NCI-H2227 treated with DMSO at 0.1 percent for 48 hours (cell line): Measurements from ENCODE around the gene SEC22C.

Source experiments
- DNase-seq: peaks from one replicate; lab custom pipeline; 2025; lab: John Stamatoyannopoulos, UW

Gene SEC22C

GRCh38 chr3:42533161-42533897, 48.4 kb downstream of the SEC22C start:
- no peak for DNase-seq

- no peak for DNase-seq
These were observed 49.5 kb downstream of the SEC22C start for GRCh38 chr3:42532229-42532628.

- DNase-seq: no peak
These were observed 50.3 kb downstream of the SEC22C start for GRCh38 chr3:42531470-42531869.

GRCh38 chr3:42530073-42530472, 51.7 kb downstream of the SEC22C start:
- no peak for DNase-seq

- DNase-seq: no peak
These were observed 52.3 kb downstream of the SEC22C start for GRCh38 chr3:42529468-42529867.

- DNase-seq: no peak
These were observed 54.3 kb downstream of the SEC22C start for GRCh38 chr3:42527368-42527917.

GRCh38 chr3:42526616-42527367, 55.0 kb downstream of the SEC22C start:
- DNase-seq: no peak

GRCh38 chr3:42525736-42526345, 55.9 kb downstream of the SEC22C start:
- no peak for DNase-seq

- no peak for DNase-seq
These were observed 56.6 kb downstream of the SEC22C start for GRCh38 chr3:42525212-42525611.

GRCh38 chr3:42524751-42525150, 57.0 kb downstream of the SEC22C start:
- DNase-seq: no peak

GRCh38 chr3:42520906-42521305, 60.9 kb downstream of the SEC22C start:
- DNase-seq: no peak

GRCh38 chr3:42520336-42520735, 61.4 kb downstream of the SEC22C start:
- DNase-seq: no peak

GRCh38 chr3:42519568-42519962, 62.2 kb downstream of the SEC22C start:
- DNase-seq: no peak

GRCh38 chr3:42518800-42519567, 62.8 kb downstream of the SEC22C start:
- no peak for DNase-seq

- DNase-seq: no peak
These were observed 64.7 kb downstream of the SEC22C start for GRCh38 chr3:42517117-42517516.

GRCh38 chr3:42516443-42516842, 65.3 kb downstream of the SEC22C start:
- DNase-seq: no peak

GRCh38 chr3:42515976-42516375, 65.8 kb downstream of the SEC22C start:
- no peak for DNase-seq

GRCh38 chr3:42515391-42515916, 66.3 kb downstream of the SEC22C start:
- DNase-seq: no peak

GRCh38 chr3:42514876-42515275, 66.9 kb downstream of the SEC22C start:
- no peak for DNase-seq

- DNase-seq: no peak
These were observed 68.2 kb downstream of the SEC22C start for GRCh38 chr3:42513521-42513920.

- DNase-seq: no peak
These were observed 68.6 kb downstream of the SEC22C start for GRCh38 chr3:42513121-42513520.

- no peak for DNase-seq
These were observed 70.0 kb downstream of the SEC22C start for GRCh38 chr3:42511736-42512135.
